GM06990 (cell line): ENCODE results near the gene HPD.
"Not testable (repeated sequence)": the region's sequence is repeated elsewhere in the genome, so short reads cannot be mapped to it uniquely, and the experiment has no call there.

Experiments
- DNase-seq: peaks from one replicate; pipeline ENCODE4 v3.0.0-alpha.2; 2011; ENCODE audit not compliant: insufficient read length; ENCODE audit errors: extremely low read depth
- H3K27me3 ChIP-seq: replicated peaks from 2 replicates; pipeline ENCODE4 v1.6.0; 2011; ENCODE audit warnings: low read length; ENCODE audit not compliant: control insufficient read depth, insufficient read depth
- H3K36me3 ChIP-seq: 2 replicates; pipeline ENCODE4 v1.5.1; 2011; ENCODE audit warnings: low read length; ENCODE audit not compliant: control insufficient read depth, insufficient read depth
- H3K4me3 ChIP-seq: replicated peaks from 2 replicates; pipeline ENCODE4 v1.5.1; 2011; ENCODE audit warnings: low read depth, mild to moderate bottlenecking, control low read depth, low read length
- TF ChIP-seq, protein P1 (sequence below): IDR thresholded peaks from 2 replicates; pipeline ENCODE4 v1.5.1; 2011; ENCODE audit warnings: low read length, control low read depth, mild to moderate bottlenecking, inconsistent platforms; ENCODE audit not compliant: insufficient read depth, poor library complexity, severe bottlenecking

Gene HPD

GRCh38 chr12:121792607-121793439 lies 65.8 kb downstream of the HPD start:
- TF ChIP-seq, protein P1, sequence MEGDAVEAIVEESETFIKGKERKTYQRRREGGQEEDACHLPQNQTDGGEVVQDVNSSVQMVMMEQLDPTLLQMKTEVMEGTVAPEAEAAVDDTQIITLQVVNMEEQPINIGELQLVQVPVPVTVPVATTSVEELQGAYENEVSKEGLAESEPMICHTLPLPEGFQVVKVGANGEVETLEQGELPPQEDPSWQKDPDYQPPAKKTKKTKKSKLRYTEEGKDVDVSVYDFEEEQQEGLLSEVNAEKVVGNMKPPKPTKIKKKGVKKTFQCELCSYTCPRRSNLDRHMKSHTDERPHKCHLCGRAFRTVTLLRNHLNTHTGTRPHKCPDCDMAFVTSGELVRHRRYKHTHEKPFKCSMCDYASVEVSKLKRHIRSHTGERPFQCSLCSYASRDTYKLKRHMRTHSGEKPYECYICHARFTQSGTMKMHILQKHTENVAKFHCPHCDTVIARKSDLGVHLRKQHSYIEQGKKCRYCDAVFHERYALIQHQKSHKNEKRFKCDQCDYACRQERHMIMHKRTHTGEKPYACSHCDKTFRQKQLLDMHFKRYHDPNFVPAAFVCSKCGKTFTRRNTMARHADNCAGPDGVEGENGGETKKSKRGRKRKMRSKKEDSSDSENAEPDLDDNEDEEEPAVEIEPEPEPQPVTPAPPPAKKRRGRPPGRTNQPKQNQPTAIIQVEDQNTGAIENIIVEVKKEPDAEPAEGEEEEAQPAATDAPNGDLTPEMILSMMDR, result no peak
- Histone ChIP-seq H3K36me3 (peaks cover 18% of the 10 kb centered on the region), H3K27me3 (no peaks in the 10 kb centered on the region), H3K4me3 (peak overlapping the region; percentile 87)
- DNase-seq, result peak; percentile 82

GRCh38 chr12:121791671-121792551 lies 66.7 kb downstream of the HPD start:
- no peaks in the 10 kb centered on the region for H3K27me3 ChIP-seq
- H3K4me3 ChIP-seq, result peak overlapping the region; percentile 87
- peaks cover 11% of the 10 kb centered on the region for H3K36me3 ChIP-seq
- DNase-seq, result no peak
- TF ChIP-seq, protein P1, result peak; percentile 12

DNA sequence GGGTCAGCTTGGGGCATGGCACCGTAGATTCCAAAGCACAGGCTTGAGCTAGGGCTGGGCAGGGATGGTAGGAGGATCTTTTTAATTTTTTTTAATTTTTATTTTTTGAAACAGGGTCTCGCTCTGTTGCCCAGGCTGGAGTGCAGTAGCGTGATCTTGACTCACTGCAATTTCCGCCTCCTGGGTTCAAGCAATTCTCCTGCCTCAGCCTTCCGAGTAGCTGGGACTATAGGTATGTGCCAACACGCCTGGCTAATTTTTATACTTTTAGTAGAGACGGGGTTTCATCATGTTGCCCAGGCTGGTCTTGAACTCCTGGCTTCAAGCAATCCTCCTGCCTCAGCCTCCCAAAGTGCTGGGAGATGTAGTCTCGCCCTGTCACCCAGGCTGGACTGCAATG lies 67.9 kb downstream of the HPD start:
- not testable (repeated sequence) for DNase-seq, H3K36me3 ChIP-seq
- H3K4me3 ChIP-seq, result peak overlapping the region; percentile 54

DNA sequence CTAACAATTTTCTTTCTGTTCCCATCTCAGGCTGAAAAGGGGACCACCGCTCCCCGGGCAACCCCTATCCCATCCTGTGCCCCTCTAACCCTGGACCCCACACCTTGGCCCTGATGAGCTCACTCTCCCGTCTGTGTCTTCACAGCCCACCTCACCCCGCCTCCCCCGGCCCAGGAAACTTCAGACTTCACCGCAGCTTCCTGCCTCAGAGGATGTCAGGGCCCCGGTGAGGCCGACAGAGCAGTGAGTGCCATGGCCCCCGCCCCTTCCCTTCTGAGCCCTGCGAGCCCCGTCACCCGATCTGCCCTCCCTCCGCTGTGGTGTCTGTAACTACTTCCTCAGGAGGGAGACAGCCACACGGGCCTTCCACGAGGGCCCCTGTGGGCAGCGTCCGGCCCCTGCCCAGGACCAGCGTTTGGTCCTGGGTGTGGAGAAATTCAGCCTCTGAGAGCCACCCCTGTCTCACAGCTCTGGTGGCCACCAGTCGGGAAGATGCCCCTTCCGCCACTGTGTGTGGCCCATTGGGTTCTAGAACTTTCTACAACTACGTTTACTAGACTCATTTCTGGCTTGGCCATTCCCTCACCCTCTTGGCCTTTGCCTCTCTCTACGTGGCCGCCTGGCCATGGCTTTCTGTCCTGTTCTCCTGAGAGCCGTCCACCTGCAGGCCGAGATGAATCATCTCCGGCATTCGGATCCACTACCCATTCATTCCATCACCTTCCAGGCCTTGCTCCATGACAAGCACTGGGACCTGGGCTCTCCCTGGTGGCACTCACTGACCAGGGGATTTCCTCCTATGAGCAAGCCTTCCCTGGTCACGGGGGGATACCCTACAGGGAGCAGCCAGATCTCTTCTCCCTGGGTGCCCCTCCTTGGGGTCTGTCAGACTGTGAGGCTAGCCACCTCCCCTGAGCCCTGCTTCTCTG lies 68.6 kb downstream of the HPD start:
- DNase-seq, result peak; percentile 92
- peaks cover 5% of the 10 kb centered on the region for H3K36me3 ChIP-seq
- H3K27me3 ChIP-seq, result no peaks in the 10 kb centered on the region
- TF ChIP-seq, protein P1, result no peak
- peak overlapping the region; percentile 54 for H3K4me3 ChIP-seq

More for the DNA sequence above, 67.9 kb downstream of the HPD start:
- H3K27me3 ChIP-seq, result not testable (repeated sequence)
